SK-N-SH (cell line): ENCODE results near the gene AUTS2.

Experiments
- CTCF ChIP-seq: fragments of 200-600 bp; sonication (generic); IDR thresholded peaks from 2 replicates; pipeline ENCODE4 v1.6.1; 2017; ENCODE audit warnings: antibody characterized with exemption, mild to moderate bottlenecking, moderate library complexity
- FOXM1 ChIP-seq: IDR thresholded peaks from 2 replicates; pipeline ENCODE4 v1.4.0; 2012; ENCODE audit warnings: low read depth, mild to moderate bottlenecking
- GABPA ChIP-seq: IDR thresholded peaks from 2 replicates; pipeline ENCODE4 v1.4.0; 2012; ENCODE audit warnings: low read depth, mild to moderate bottlenecking
- JUND ChIP-seq: IDR thresholded peaks from 2 replicates; pipeline ENCODE4 v1.4.0; 2012
- MXI1 ChIP-seq: IDR thresholded peaks from 2 replicates; pipeline ENCODE4 v1.6.1; 2012; ENCODE audit warnings: mild to moderate bottlenecking, low read depth, low read length, improper control_type of control experiment
- RAD21 ChIP-seq: IDR thresholded peaks from 2 replicates; pipeline ENCODE4 v1.6.1; 2012; ENCODE audit warnings: mild to moderate bottlenecking, low read length
- RFX5 ChIP-seq: IDR thresholded peaks from 2 replicates; pipeline ENCODE4 v1.6.1; 2012; ENCODE audit warnings: mild to moderate bottlenecking, improper control_type of control experiment, low read length
- SMC3 ChIP-seq: IDR thresholded peaks from 2 replicates; pipeline ENCODE4 v1.6.1; 2012; ENCODE audit warnings: low read depth, low read length, improper control_type of control experiment
- TEAD4 ChIP-seq: IDR thresholded peaks from 2 replicates; pipeline ENCODE4 v1.4.0; 2012; ENCODE audit warnings: mild to moderate bottlenecking, borderline replicate concordance; ENCODE audit not compliant: insufficient read depth
- USF1 ChIP-seq: IDR thresholded peaks from 2 replicates; pipeline ENCODE4 v1.4.0; 2012; ENCODE audit warnings: low read depth, borderline replicate concordance
- TF ChIP-seq, protein P1 (sequence below): IDR thresholded peaks from 2 replicates; pipeline ENCODE4 v1.6.1; 2012; ENCODE audit warnings: mild to moderate bottlenecking, low read depth, low read length, moderate library complexity
- TF ChIP-seq, protein P2 (sequence below): IDR thresholded peaks from 2 replicates; pipeline ENCODE4 v1.4.0; 2012; ENCODE audit warnings: low read depth

- no peak for TF ChIP-seq FOXM1
- no peak for TF ChIP-seq JUND
- no peak for TF ChIP-seq GABPA
- TF ChIP-seq CTCF: no peak
- TF ChIP-seq SMC3: no peak
- TF ChIP-seq, protein P1, sequence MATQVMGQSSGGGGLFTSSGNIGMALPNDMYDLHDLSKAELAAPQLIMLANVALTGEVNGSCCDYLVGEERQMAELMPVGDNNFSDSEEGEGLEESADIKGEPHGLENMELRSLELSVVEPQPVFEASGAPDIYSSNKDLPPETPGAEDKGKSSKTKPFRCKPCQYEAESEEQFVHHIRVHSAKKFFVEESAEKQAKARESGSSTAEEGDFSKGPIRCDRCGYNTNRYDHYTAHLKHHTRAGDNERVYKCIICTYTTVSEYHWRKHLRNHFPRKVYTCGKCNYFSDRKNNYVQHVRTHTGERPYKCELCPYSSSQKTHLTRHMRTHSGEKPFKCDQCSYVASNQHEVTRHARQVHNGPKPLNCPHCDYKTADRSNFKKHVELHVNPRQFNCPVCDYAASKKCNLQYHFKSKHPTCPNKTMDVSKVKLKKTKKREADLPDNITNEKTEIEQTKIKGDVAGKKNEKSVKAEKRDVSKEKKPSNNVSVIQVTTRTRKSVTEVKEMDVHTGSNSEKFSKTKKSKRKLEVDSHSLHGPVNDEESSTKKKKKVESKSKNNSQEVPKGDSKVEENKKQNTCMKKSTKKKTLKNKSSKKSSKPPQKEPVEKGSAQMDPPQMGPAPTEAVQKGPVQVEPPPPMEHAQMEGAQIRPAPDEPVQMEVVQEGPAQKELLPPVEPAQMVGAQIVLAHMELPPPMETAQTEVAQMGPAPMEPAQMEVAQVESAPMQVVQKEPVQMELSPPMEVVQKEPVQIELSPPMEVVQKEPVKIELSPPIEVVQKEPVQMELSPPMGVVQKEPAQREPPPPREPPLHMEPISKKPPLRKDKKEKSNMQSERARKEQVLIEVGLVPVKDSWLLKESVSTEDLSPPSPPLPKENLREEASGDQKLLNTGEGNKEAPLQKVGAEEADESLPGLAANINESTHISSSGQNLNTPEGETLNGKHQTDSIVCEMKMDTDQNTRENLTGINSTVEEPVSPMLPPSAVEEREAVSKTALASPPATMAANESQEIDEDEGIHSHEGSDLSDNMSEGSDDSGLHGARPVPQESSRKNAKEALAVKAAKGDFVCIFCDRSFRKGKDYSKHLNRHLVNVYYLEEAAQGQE: no peak
- TF ChIP-seq, protein P2, sequence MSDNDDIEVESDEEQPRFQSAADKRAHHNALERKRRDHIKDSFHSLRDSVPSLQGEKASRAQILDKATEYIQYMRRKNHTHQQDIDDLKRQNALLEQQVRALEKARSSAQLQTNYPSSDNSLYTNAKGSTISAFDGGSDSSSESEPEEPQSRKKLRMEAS: no peak
- TF ChIP-seq USF1: no peak
- TF ChIP-seq MXI1: no peak
- no peak for TF ChIP-seq RAD21
- no peak for TF ChIP-seq RFX5
- TF ChIP-seq TEAD4: no peak
These were observed 1134.8 kb downstream of the AUTS2 start for GRCh38 chr7:70733090-70733489.
